Measurements from ENCODE around the gene HIC1.

DNA sequence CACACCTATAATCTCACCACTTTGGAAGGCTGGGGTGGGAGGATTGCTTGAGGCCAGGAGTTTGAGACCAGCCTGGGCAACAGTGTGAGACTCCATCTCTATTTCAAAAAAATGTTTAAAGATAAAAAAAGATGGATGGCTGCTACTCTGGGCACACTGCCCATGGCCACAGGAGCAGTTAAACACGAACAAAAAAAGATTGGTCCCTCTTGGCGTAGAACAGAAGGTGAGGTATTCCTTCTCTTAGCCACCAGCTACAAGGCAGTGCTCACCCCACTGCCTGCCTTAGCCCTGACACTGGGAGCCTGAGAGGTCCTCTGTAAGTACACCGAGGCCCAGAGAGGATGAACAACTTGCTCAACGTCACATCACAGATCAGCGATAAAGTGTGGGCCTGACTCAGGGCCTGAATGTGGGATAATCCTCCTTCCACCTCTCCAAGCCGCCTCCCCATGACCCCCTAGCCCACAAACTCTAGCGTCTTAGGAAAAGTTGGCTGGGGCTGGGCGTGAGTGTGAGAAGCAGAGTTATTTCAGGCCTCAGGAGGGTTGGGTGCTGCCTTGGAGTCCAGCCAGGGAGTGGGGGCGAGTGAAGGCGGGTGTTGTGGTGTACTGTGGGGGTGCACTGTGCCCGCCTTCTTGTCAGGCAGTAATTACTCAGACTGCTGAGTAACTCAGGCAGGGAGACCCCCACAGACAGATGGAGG lies 27.2 kb upstream of the HIC1 start:
- TF ChIP-seq CTCF (IDR thresholded peaks at IDR 0.05): no peak
- TF ChIP-seq POLR2AphosphoS5 (IDR thresholded peaks at IDR 0.05): no peak

All from suprapubic skin (tissue), 3 donors.